ENCODE data around the gene KIRREL3. TPM values are rescaled to one million over a fixed set of nuclear protein-coding genes. Genes with fewer than 3 reads are reported as not detected.

Gene KIRREL3
- total and polyA plus RNA-seq, 5 donors from 2014 or later: not detected

DNA sequence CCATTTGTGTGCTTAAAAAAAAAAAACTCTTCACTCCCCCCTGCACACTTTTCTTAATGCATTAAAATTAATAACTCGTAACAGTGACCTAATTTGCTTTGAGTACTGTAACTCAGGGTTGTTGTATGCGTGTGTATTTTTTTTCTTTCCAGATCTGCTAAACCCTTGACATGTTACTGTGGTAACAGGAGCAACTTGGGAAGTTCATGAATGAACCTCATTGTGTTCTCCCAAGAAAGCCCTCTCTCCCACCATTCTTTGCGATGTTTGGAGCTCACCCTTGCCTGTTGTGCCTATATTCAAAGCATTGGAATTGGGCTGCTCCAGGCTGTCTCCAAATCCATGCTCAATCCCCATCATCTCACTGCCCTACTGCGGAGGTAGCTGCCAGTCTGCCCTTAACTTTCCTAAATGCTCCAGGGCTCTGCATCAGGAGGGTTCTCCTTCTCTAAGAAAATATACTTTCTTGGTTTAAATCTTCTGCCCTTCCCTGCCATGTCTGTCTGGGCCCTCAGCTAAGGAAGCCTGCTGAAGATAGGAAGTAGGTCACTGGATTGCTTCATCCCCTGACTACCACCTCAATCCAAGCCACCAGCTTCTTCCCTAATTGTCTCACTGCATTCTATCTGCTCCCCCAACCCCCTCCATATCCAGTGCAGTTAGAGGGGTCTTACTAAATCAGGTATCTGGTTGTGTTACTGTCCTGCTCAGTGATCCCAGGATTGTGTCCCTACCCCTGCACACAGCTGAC lies 70.3 kb downstream of the KIRREL3 start:
- H3K4me3 Mint-ChIP-seq: no peak overlapping the region
- no peak overlapping the region for H3K27ac Mint-ChIP-seq
- Histone ChIP-seq H3K4me1 (ENCODE audit: control insufficient read depth, insufficient read depth, low read length, poor library complexity, severe bottlenecking) (no peaks in the 10 kb centered on the region), H3K36me3 (ENCODE audit: control insufficient read depth, insufficient read depth, low read length) (no peaks in the 10 kb centered on the region), H3K4me3 (ENCODE audit: low read depth, low read length) (no peak overlapping the region), H3K27ac (ENCODE audit: insufficient read depth, low read length, poor library complexity, severe bottlenecking) (no peak overlapping the region), H3K27me3 (ENCODE audit: control insufficient read depth, insufficient read depth, low read length) (no peaks in the 10 kb centered on the region), H3K9me3 (ENCODE audit: control insufficient read depth in 2 of 2, low read length in 2 of 2) (no peaks in the 10 kb centered on the region)
- DNase-seq: no peak
- no peak for ATAC-seq (ENCODE audit: low read depth in 2 of 2)
- H3K27me3 Mint-ChIP-seq: peaks cover 10% of the 10 kb centered on the region
- H3K36me3 Mint-ChIP-seq: no peaks in the 10 kb centered on the region
- H3K9me3 Mint-ChIP-seq: peaks cover 0 to 5% (median 0%) of the 10 kb centered on the region in 7 donors
- no peaks in the 10 kb centered on the region for H3K4me1 Mint-ChIP-seq

DNA sequence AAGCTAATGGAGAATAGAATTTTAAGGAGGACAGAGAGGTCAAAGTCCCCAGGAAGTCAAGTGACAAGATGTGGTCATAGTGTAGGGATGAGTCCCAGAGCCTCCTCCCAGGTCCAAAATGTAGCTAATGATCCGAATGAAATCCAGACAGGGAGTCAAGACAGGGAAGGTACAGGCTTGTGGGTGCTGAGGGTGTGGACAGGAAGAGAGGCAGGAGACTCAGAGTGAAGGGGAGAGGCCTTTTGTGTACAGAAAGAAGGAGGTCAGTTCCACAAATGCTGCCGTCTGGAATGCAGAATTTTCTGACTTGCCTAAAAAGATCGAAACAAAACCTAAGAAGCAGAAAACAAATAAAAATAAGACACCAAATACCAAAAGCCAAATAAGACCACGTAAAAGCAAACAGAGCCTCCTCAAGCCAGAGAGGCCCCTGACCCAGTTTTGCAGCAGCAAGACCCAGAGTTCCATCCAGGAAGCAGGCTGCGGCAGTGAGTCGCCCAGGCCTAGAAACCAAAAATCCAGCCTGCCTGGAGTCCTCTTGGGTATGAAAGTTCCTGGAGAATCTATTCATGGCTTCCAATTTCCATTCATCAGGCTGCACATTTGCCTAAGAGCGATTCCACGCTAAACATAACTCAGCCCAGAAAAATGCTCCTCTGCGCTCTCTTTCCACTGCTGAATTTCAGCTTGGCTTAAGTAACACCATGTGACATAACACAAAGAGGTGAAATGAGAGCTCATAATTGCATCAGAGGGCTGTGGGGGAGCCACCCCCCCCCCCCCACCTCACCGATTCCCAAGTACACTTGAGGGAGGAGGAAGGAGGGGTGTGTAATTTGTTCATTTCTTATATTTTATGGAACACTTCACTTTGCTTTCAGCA lies 71.2 kb downstream of the KIRREL3 start:
- Histone ChIP-seq H3K36me3 (ENCODE audit: control insufficient read depth, insufficient read depth, low read length) (no peaks in the 10 kb centered on the region), H3K4me1 (ENCODE audit: control insufficient read depth, insufficient read depth, low read length, poor library complexity, severe bottlenecking) (no peaks in the 10 kb centered on the region), H3K4me3 (ENCODE audit: low read depth, low read length) (no peak overlapping the region), H3K27ac (ENCODE audit: insufficient read depth, low read length, poor library complexity, severe bottlenecking) (no peak overlapping the region), H3K9me3 (ENCODE audit: control insufficient read depth in 2 of 2, low read length in 2 of 2) (no peaks in the 10 kb centered on the region), H3K27me3 (ENCODE audit: control insufficient read depth, insufficient read depth, low read length) (no peaks in the 10 kb centered on the region)
- H3K4me3 Mint-ChIP-seq: no peak overlapping the region
- H3K4me1 Mint-ChIP-seq: no peaks in the 10 kb centered on the region
- H3K36me3 Mint-ChIP-seq: no peaks in the 10 kb centered on the region
- H3K9me3 Mint-ChIP-seq: peaks cover 0 to 3% (median 0%) of the 10 kb centered on the region in 7 donors
- ATAC-seq (ENCODE audit: low read depth in 2 of 2): no peak
- peaks cover 10% of the 10 kb centered on the region for H3K27me3 Mint-ChIP-seq
- DNase-seq: no peak
- no peak overlapping the region for H3K27ac Mint-ChIP-seq

DNA sequence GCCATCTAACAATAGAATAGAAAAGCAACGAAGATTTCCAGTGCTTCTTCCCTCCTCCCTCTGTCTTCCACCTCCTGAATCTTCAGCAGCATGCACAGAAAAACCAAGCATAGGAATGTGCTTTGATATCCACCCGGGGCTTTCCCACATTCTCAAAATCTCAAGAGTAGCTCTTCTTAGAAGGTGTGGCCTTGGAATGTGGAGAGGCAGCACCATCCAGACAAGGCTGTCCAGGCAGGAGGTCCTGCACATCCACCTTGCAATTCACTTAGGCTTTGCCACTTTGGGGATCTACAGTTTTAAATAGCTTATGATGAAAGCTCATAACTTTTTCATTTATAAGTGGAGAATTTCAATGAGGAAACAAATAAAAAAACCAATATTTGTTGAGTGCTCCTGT lies 72.9 kb downstream of the KIRREL3 start:
- no peak overlapping the region for H3K4me3 Mint-ChIP-seq
- no peaks in the 10 kb centered on the region for H3K36me3 Mint-ChIP-seq
- ATAC-seq (ENCODE audit: low read depth in 2 of 2) (no peak), DNase-seq (no peak)
- no peaks in the 10 kb centered on the region for H3K4me1 ChIP-seq (ENCODE audit: control insufficient read depth, insufficient read depth, low read length, poor library complexity, severe bottlenecking)
- no peak overlapping the region for H3K4me3 ChIP-seq (ENCODE audit: low read depth, low read length)
- H3K27me3 ChIP-seq (ENCODE audit: control insufficient read depth, insufficient read depth, low read length): no peaks in the 10 kb centered on the region
- peaks cover 0 to 5% (median 0%) of the 10 kb centered on the region in 7 donors for H3K9me3 Mint-ChIP-seq
- peaks cover 10% of the 10 kb centered on the region for H3K27me3 Mint-ChIP-seq
- no peak overlapping the region for H3K27ac Mint-ChIP-seq
- H3K27ac ChIP-seq (ENCODE audit: insufficient read depth, low read length, poor library complexity, severe bottlenecking): no peak overlapping the region
- no peaks in the 10 kb centered on the region for H3K9me3 ChIP-seq (ENCODE audit: control insufficient read depth in 2 of 2, low read length in 2 of 2)
- H3K36me3 ChIP-seq (ENCODE audit: control insufficient read depth, insufficient read depth, low read length): no peaks in the 10 kb centered on the region
- no peaks in the 10 kb centered on the region for H3K4me1 Mint-ChIP-seq

DNA sequence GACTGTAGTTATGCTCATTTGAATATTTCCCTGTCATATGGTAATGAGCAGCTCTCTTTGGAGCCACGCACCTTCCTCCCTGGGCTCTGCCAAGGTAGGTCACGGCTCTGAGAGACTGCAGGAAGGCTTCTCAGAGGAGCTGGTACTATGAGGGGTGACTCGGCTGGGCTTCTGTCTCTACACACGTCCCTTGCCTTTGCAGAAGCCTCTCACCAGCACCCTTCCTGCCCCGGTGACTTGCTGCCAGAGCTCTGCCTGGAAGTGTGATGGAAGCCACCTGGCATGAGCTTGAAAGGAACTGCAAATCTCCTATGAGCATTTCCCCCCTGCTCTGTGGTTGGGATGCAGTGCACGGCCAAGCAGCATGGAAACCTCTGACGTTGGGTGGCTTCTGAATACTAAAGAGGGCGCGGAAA lies 74.2 kb downstream of the KIRREL3 start:
- Mint-ChIP-seq H3K9me3 (peaks cover 0 to 5% (median 0%) of the 10 kb centered on the region in 7 donors), H3K4me1 (no peaks in the 10 kb centered on the region), H3K27me3 (peaks cover 10% of the 10 kb centered on the region), H3K36me3 (no peaks in the 10 kb centered on the region), H3K4me3 (no peak overlapping the region), H3K27ac (no peak overlapping the region)
- ATAC-seq (ENCODE audit: low read depth in 2 of 2) (no peak), DNase-seq (no peak)
- Histone ChIP-seq H3K36me3 (ENCODE audit: control insufficient read depth, insufficient read depth, low read length) (no peaks in the 10 kb centered on the region), H3K27ac (ENCODE audit: insufficient read depth, low read length, poor library complexity, severe bottlenecking) (no peak overlapping the region), H3K9me3 (ENCODE audit: control insufficient read depth in 2 of 2, low read length in 2 of 2) (no peaks in the 10 kb centered on the region), H3K4me1 (ENCODE audit: control insufficient read depth, insufficient read depth, low read length, poor library complexity, severe bottlenecking) (no peaks in the 10 kb centered on the region), H3K27me3 (ENCODE audit: control insufficient read depth, insufficient read depth, low read length) (no peaks in the 10 kb centered on the region), H3K4me3 (ENCODE audit: low read depth, low read length) (no peak overlapping the region)

DNA sequence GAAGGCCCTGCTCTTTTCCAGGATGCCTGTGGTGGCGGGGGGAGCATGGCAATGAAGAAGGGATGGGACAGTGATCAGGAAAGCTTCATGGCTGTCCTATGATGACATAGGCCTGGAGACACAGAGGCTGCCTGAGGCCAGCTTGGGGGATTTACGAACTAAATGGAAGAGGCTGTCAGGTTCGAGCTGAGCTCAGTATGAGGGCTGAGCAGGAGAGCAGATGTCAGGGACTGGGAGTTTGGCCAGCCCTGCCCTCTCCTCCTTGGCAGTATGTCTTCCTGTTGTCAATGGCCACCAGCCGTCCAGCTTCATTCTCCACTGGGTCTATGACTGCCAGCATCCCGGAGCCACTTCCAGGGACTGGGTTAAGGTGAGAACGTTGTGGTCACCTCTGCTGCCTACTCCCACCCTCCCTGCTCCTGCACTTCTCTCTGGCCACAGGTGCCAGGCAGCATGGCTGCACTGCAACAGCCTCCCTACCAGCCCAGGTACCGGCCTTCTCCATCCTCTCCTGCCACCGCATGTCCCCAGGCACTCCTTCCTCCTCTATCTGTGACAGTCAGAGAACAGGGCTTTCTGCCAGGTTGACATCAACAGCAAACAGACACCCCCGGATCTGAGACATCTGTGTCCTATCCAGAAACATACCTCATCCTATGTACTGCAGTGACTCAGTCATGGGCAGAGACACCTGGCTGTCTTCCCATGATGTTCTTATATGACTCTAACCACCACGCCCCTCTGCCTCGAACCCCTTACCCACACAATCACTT lies 75.1 kb downstream of the KIRREL3 start:
- H3K4me3 ChIP-seq (ENCODE audit: low read depth, low read length): no peak overlapping the region
- Mint-ChIP-seq H3K4me1 (no peaks in the 10 kb centered on the region), H3K4me3 (no peak overlapping the region), H3K9me3 (peaks cover 0 to 5% (median 0%) of the 10 kb centered on the region in 7 donors), H3K27ac (no peak overlapping the region), H3K36me3 (no peaks in the 10 kb centered on the region), H3K27me3 (peaks cover 10% of the 10 kb centered on the region)
- H3K9me3 ChIP-seq (ENCODE audit: control insufficient read depth in 2 of 2, low read length in 2 of 2): no peaks in the 10 kb centered on the region
- DNase-seq (no peak), ATAC-seq (ENCODE audit: low read depth in 2 of 2) (peak in 1 of 2 donors; percentile 8)
- no peaks in the 10 kb centered on the region for H3K36me3 ChIP-seq (ENCODE audit: control insufficient read depth, insufficient read depth, low read length)
- no peaks in the 10 kb centered on the region for H3K4me1 ChIP-seq (ENCODE audit: control insufficient read depth, insufficient read depth, low read length, poor library complexity, severe bottlenecking)
- no peak overlapping the region for H3K27ac ChIP-seq (ENCODE audit: insufficient read depth, low read length, poor library complexity, severe bottlenecking)
- no peaks in the 10 kb centered on the region for H3K27me3 ChIP-seq (ENCODE audit: control insufficient read depth, insufficient read depth, low read length)

DNA sequence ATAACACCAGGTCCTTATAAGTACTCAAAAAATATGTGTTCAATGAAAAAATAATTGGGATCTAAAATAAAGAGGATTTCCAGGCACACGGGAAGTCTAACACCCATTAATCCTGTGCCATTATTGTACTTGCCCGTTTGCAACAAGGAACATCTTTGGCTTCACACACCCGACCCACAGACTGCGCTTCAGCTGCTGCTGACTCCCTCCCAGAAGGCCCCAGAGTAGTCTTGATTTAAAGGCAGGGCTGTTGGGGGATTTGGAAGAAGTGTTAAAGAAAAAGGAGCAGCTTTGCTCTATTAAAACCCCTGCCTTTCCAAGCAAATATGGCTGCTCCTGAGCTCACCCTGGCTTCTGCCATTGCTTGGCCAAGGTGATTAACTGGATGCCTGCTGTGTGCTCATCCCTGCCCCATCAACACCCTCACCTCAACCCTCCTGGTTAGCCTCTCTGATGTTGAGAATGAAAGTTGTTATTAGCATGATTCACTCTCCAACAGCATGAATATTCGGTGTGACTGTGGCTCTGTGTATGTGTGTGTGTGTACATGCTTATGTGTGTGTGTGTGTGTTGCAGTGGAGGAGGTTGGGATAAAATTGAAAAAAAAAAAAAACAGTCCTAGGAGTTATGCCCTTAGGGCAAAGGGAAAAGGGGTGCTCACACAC lies 76.1 kb downstream of the KIRREL3 start:
- H3K27ac ChIP-seq (ENCODE audit: insufficient read depth, low read length, poor library complexity, severe bottlenecking): no peak overlapping the region
- H3K4me1 Mint-ChIP-seq: no peaks in the 10 kb centered on the region
- DNase-seq (no peak), ATAC-seq (ENCODE audit: low read depth in 2 of 2) (no peak)
- H3K4me1 ChIP-seq (ENCODE audit: control insufficient read depth, insufficient read depth, low read length, poor library complexity, severe bottlenecking): no peaks in the 10 kb centered on the region
- peaks cover 10% of the 10 kb centered on the region for H3K27me3 Mint-ChIP-seq
- no peaks in the 10 kb centered on the region for H3K36me3 ChIP-seq (ENCODE audit: control insufficient read depth, insufficient read depth, low read length)
- H3K27me3 ChIP-seq (ENCODE audit: control insufficient read depth, insufficient read depth, low read length): no peaks in the 10 kb centered on the region
- H3K9me3 ChIP-seq (ENCODE audit: control insufficient read depth in 2 of 2, low read length in 2 of 2): no peaks in the 10 kb centered on the region
- H3K9me3 Mint-ChIP-seq: peaks cover 0 to 4% (median 0%) of the 10 kb centered on the region in 7 donors
- no peak overlapping the region for H3K27ac Mint-ChIP-seq
- no peak overlapping the region for H3K4me3 Mint-ChIP-seq
- no peak overlapping the region for H3K4me3 ChIP-seq (ENCODE audit: low read depth, low read length)
- H3K36me3 Mint-ChIP-seq: no peaks in the 10 kb centered on the region

DNA sequence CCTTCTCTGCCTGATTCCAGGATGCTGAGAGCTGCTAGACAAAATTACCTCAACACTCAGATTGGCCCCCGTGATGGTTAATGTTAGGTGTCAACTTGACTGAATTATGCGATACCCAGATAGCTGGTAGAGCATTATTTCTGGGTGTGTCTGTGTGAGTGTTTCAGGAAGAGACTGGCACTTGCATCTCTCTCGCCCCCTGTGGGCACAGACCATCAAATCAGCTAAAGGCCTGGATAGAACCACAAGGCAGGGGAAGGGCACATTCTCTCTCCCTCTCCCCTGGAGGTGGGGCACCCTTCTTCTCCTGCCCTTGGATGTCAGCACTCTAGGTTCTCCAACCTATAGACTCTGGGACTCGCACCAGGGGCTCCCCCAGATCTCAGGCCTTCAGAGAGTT lies 79.7 kb downstream of the KIRREL3 start:
- Mint-ChIP-seq H3K4me3 (no peak overlapping the region), H3K27me3 (no peaks in the 10 kb centered on the region), H3K9me3 (peaks cover 0 to 6% (median 0%) of the 10 kb centered on the region in 7 donors), H3K4me1 (no peaks in the 10 kb centered on the region), H3K27ac (no peak overlapping the region), H3K36me3 (no peaks in the 10 kb centered on the region)
- no peak overlapping the region for H3K27ac ChIP-seq (ENCODE audit: insufficient read depth, low read length, poor library complexity, severe bottlenecking)
- no peaks in the 10 kb centered on the region for H3K4me1 ChIP-seq (ENCODE audit: control insufficient read depth, insufficient read depth, low read length, poor library complexity, severe bottlenecking)
- DNase-seq (no peak), ATAC-seq (ENCODE audit: low read depth in 2 of 2) (no peak)
- H3K27me3 ChIP-seq (ENCODE audit: control insufficient read depth, insufficient read depth, low read length): no peaks in the 10 kb centered on the region
- H3K4me3 ChIP-seq (ENCODE audit: low read depth, low read length): no peak overlapping the region
- no peaks in the 10 kb centered on the region for H3K9me3 ChIP-seq (ENCODE audit: control insufficient read depth in 2 of 2, low read length in 2 of 2)
- H3K36me3 ChIP-seq (ENCODE audit: control insufficient read depth, insufficient read depth, low read length): no peaks in the 10 kb centered on the region
